ENCODE measurements around the gene IGFBP6.
"Not testable (repeated sequence)": the region's sequence is repeated elsewhere in the genome, so short reads cannot be mapped to it uniquely, and the experiment has no call there.

Gene IGFBP6

DNA sequence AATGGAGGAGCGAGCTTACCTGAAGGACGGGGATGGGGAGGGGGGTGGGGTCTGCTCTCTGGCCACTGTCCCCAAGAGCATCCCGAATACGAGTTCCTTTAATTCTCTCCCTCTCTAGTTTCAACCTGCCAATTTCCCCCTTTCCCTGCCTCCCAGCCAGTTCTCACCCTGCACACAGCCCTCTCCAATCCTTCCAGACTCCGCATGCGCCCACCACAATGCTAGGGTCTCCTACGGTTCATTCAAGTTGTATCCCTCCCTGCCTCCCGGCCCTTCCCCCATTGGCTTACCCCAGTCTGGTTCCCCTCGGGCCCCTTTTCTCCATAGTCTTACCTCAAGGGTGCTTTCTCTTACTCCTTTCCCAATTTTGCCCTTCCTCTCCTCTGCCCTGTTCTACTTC lies 708 bp upstream of the IGFBP6 start:
- no peak for DNase-seq (ENCODE audit: low read depth in 2 of 2)

DNA sequence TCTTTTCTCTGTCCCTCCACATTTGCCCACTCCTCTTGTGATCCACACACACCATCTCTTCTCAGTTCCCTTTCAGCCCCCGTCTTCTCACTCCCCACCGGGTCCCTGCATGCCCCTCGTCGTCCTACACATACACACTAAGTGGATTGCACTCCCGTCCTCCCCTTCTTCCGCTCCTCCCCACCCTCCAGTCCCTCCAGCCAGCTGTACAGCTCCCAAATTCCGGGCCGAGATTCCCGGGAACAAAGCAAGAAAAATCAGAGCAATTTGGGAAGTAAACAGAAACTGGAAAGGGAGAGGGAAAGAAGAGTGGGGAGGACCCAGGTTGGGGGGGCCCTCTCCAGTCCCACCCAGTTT lies 282 bp upstream of the IGFBP6 start:
- no peak for DNase-seq (ENCODE audit: low read depth in 2 of 2)

DNA sequence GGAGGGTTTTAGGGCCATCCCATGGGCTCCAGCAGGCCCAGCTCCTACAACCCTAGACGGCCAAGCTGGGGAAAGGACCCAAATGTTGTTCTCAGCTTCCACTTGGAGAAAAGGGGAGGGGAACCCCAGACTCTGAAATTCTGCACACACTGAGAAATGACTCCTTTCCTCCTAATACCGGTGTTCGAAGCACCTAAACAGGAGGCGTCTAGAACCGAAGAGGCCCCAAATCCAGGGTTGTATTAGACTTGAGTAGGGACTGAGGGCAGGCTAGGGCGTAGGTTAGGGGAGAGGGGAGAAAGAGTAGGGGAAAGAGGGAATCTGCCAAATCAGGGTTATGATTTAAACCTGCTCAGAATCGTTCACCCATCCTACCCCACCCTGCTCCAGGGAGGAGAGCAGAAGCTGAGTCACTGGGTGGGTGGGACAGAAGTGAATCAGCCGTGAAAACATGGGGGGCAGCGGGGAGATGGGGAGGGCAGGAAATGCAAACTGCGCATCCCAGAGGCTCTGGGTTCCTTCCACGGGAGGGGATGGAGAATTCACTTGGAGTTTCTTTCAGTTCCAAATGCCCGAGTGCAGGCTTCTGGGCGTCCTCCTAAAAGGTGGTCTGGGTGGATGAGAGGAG lies 1.0 kb downstream of the IGFBP6 start:
- DNase-seq (ENCODE audit: low read depth in 2 of 2): no peak

DNA sequence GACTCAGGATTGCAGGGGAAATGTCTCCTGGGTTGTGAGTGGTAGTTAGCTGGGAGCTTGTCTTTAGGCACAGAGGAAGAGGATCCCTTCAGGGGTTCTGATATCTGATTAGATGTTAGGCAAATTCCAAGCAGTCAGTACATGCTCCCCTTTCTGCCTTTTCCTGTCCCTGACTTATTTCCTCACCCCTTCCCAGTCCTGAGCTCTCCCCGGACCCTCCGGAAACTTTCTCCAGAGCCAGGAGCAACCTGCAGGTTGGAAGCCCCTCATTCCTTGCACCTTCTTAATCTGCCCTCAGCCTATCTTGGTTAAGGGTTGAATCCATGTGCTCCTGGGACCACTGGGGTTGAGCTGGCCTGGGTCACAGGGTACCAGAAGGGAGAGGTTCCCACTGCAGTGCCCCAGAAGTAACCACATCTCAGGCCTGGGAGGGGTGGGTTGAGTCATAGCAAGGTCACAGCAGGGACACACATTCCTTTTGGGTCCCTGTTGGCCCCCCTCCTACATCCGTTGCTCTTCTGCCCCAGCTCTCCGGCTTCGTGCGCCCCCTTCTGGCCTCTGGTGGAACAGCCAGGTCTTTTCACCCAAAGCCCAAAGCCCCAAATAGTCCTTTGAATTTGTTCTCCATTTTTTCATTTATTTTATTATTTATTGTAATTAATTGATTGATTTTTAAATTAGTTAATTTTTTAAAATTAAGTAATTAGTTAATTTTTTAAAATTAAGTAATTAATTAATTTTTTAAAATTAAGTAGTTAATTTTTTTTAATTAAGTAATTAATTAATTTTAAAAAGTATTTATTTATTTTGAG lies 1.8 kb downstream of the IGFBP6 start:
- peak; percentile 75 to 84 for DNase-seq (ENCODE audit: low read depth in 2 of 2)

DNA sequence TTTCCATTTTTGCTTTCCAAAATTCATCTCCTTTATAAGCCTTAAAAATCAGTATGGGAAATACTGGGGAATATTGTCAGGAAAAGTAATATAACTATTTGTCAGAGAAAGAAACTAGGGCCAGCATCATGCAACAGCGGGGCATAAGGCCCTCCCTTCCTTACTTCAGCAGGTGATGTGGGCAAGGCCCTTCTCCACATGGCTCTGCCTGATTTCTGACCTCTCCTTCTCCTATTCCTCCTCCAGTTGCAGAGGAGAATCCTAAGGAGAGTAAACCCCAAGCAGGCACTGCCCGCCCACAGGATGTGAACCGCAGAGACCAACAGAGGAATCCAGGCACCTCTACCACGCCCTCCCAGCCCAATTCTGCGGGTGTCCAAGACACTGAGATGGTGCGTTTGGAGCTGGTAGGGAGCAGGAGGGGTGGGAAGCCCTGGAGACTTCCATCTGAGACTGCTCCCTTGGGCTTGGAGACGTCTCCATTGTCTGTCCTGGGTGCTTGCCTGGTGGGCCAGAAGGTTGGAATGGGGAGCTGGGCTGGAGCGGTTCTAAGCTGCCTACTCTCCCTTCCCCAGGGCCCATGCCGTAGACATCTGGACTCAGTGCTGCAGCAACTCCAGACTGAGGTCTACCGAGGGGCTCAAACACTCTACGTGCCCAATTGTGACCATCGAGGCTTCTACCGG lies 3.1 kb downstream of the IGFBP6 start:
- DNase-seq (ENCODE audit: low read depth in 2 of 2): no peak

DNA sequence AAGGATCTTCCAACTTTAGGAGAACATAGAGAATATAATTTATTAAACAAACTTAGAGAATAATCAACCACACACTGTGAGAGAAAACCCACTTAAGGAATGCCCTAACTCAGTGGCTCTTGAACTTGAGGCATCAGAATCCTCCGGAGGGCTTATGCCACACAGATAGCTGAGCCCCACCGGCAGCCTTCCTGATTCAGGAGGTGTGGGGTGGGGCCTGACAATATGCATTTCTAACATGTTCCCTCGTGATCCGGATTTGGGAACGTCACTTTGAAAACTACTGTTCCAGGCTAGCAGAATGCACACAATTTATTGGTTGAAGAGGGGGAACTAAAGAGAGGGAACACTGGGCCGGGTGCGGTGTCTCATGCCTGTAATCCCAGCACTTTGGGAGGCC lies 3.8 kb downstream of the IGFBP6 start:
- no peak for DNase-seq (ENCODE audit: low read depth in 2 of 2)

DNA sequence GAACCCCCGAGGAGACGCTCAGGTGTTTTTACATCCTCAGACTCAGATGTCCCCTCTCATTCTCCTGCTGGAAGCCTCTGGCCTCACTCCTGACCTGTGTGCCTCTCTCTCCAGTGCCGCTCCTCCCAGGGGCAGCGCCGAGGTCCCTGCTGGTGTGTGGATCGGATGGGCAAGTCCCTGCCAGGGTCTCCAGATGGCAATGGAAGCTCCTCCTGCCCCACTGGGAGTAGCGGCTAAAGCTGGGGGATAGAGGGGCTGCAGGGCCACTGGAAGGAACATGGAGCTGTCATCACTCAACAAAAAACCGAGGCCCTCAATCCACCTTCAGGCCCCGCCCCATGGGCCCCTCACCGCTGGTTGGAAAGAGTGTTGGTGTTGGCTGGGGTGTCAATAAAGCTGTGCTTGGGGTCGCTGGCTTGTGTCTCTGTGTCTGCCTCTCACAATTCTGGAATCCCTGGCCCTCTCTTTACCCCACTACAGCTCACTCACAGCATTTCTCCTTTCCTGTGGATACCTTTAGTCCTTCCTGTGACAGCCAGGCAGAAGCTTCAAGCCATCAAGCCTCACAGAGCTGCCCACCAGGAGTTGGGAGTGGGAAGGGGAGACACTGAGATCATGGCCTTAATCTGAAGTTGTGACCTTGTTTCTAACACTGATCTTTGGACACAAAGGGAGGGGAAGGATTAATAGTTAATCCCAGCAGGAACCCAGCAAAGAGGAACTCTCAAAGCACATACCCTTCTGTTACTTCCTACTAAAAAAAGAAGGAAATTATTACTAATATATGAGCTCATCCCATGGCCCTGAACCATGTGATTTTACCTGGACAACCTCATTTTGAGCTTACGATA lies 4.7 kb downstream of the IGFBP6 start:
- DNase-seq (ENCODE audit: low read depth in 2 of 2): no peak

DNA sequence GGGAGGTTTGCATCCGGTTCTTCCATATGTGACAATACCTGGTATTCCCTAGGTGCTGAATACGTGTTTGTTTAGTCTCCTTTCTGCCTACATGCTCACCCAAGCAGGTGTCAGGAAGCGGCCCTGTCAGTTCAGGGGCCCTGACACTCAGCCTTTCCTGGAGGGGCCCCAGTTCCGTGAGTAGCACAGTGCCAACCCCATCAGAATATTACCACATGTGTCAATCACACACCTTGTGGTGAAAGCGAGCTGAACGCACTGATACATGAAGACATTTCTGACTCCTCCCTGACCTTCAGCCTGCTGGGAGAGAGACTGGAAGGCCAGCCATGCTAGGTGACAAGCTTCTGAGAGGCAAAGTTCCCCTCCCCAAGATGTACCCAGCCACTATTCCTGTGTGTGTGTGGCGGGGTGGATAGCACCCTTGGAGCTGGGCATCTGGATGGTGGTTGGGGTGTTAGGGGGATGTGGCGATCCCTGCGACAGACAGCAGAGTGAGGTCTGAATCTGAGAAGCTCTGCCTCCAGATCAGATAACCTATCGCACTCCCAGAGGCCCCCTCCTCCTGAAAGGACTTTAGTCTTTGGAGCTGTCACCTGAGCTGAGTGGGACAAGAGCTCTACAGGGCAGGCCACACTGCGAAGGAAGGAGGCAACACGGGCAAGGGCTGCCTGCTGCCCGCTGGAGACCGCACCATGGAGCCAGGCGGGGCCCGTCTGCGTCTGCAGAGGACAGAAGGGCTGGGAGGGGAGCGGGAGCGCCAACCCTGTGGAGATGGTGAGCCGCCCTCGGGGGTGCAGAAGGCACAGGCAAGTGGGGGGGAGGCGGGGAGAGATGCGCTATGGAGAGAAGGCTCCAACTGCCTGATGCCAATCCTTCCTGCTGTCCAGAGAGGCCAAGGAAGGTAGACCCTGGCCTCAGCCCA lies 5.7 kb downstream of the IGFBP6 start, which contains the start of gene SOAT2:
Gene SOAT2 (plus strand): TSS at position 604 of the 925 bp plus-strand sequence. CDS start 92 bp downstream, at position 696.
- no peak for DNase-seq (ENCODE audit: low read depth in 2 of 2)

DNA sequence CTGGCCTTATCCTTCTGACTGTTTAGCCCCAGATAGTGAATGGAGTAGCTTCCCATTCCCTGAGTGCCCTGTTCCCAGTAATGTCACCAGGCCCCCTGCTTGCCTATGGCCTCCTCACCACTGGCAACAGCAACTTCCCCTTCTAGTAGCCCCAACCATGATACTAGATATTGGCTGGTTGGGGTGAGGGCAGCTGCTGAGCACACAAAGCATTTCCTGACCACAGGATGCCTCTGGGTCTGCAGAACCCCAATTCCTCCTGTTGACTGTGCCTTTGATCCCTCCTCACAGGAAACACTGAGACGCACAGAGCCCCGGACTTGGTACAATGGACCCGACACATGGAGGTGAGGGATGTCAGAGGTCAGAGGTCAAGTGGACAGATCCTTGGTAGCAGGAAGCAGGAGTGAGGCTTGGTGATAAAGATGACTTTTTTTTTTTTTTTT lies 6.4 kb downstream of the IGFBP6 start:
- no peak for DNase-seq (ENCODE audit: low read depth in 2 of 2)

DNA sequence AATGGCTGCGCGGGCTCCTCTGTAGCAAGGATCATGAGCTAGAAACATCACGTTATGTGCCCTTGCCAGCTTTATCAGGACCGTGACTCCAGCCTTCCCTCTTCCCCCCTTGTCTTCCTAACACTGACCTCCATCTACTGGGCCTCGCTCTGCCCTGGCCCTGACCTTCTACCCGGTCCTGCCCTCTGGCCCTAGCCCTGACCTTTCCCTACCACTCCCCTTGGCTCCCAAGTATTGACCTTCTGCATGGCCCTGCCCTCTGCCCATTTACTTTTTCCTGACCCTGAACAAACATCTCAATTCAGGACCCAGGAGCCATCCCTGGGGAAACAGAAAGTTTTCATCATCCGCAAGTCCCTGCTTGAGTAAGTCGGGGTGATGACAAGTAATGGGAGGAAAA lies 7.8 kb downstream of the IGFBP6 start:
- no peak for DNase-seq (ENCODE audit: low read depth in 2 of 2)

DNA sequence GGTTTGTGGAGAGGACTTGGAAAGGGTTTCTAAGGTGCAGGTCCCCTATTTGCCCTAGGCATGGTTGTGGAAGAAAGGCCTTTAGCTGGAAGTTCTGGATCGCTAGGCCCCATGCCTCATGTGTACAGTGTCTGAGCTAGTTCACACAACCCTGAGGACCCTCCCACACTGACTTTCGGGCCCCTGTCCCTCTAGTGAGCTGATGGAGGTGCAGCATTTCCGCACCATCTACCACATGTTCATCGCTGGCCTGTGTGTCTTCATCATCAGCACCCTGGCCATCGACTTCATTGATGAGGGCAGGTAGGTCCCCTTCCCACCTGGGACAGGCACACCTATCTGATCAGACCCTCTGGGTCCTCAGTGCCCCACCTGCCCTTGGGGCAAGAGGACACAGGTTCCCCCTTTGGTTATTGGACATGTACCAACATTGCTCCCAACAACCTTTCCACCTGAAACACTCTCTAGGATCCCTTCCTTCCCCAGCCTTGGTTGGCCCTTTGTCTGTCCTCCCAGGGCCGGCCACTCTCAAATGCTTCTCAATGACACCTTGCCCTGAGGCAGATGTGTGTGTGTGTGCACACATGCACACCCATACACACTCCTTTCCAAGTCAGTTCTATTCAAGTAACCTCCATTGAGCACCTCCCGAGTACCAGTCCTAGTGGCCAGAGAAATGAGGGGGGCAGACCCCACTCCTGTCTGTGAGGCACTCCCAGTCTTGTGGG lies 8.4 kb downstream of the IGFBP6 start:
- DNase-seq (ENCODE audit: low read depth in 2 of 2): no peak

DNA sequence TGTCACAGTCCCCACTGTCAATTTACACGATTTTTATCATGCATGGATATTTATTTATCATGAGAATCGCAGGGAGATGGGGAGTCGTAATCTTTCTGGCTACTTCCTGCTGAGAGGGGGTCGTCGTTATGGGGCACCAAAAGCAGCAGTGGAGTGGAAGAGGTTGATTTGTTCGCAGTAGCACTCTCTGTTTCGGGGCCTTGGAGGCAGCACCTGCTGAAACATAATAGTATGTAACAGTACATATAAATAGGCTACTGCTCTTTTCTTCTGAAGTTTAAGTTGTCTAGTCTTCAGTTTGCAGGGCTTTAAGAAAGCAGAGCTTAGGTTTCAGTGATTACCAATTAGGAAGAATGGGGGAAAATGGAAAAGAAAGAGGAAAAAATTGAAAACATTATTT lies 9.7 kb downstream of the IGFBP6 start:
- no peak for DNase-seq (ENCODE audit: low read depth in 2 of 2)

DNA sequence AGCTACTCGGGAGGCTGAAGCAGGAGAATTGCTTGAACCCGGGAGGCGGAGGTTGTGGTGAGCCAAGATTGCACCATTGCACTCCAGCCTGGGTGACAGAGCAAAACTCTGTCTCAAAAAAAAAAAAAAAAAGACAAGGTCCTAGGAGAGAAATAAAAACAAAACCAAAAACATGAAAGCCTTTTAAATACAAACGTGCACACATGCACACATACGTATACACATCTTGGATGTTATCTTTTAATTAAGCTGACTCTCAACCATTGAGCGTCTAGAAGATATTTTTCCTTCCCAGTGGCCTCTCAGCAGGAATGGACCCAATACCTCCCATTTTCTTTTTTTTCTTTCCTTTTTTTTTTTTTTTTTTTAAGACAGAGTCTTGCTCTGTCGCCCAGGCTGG lies 15.0 kb downstream of the IGFBP6 start:
- not testable (repeated sequence) for DNase-seq (ENCODE audit: low read depth in 2 of 2)

DNA sequence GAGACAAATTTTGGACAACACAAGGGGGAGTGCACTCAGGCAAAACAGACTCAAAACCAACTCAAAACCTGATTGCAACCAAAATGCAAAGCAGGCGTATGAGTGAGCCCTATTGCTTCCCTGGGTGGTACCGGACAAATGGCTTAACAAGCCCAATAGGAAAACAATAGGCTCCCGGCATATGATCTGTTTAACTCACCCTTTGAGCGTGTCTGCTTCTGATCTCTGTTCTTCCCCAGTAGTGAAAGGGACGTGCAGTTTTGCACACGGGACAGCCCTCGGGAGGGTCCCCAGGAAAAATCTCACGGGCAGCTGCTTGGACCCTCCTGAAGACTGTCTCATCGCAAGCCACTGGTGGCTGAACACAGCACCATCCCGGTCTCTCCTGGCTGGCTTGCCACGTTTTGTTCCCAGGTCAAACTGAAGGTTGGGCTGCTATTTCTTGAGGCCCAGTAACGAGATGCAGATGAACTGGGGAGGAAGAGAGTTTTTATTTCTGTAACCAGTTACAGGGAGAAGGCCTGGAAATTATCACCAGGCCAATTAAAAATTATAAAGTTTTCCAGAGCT lies 15.8 kb downstream of the IGFBP6 start:
- no peak for DNase-seq (ENCODE audit: low read depth in 2 of 2)

DNA sequence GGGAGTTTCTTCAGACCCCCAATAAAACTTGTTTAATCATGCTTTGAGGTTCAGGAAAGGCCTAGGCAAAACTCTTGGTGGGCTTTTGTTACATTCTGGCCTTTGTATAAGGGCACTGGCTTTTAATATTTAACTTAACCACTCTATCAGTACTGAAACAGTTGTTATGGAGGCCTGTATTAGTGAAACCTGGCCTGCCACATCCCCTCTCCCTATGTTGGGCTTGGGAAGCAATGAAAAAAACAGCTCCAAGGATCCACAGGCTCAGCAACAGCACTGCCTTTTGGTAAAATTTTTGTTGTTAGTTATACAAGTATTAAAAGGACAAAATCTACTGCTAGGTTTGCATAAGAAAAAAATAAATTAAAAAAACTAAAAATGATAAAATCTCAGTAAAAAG lies 16.5 kb downstream of the IGFBP6 start:
- DNase-seq (ENCODE audit: low read depth in 2 of 2): no peak

DNA sequence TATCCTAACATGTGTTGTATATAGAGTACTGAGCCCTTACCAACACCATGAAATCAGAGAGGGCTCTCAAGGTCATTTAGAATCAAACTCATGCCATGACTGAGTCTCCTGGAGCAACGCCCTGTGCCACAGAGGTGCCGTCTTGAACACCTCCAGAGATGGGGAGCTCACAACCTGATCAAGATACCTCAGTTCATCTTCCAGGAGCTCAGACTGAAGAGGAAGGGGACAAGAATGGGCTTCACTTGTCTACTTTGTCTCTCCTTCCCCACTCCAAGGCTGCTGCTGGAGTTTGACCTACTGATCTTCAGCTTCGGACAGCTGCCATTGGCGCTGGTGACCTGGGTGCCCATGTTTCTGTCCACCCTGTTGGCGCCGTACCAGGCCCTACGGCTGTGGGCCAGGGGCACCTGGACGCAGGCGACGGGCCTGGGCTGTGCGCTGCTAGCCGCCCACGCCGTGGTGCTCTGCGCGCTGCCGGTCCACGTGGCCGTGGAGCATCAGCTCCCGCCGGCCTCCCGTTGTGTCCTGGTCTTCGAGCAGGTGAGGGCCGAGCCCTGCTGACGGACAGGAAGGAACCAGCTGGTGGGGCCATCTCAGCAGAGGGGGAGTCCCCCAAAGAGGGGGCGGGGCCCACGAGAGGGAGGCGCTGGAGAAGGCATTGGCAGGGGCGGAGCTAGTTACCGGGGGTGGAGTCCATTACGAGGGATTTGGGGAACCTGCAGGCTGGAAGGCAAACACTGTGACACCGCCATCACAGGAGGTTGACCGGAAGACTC lies 17.8 kb downstream of the IGFBP6 start:
- no peak for DNase-seq (ENCODE audit: low read depth in 2 of 2)

DNA sequence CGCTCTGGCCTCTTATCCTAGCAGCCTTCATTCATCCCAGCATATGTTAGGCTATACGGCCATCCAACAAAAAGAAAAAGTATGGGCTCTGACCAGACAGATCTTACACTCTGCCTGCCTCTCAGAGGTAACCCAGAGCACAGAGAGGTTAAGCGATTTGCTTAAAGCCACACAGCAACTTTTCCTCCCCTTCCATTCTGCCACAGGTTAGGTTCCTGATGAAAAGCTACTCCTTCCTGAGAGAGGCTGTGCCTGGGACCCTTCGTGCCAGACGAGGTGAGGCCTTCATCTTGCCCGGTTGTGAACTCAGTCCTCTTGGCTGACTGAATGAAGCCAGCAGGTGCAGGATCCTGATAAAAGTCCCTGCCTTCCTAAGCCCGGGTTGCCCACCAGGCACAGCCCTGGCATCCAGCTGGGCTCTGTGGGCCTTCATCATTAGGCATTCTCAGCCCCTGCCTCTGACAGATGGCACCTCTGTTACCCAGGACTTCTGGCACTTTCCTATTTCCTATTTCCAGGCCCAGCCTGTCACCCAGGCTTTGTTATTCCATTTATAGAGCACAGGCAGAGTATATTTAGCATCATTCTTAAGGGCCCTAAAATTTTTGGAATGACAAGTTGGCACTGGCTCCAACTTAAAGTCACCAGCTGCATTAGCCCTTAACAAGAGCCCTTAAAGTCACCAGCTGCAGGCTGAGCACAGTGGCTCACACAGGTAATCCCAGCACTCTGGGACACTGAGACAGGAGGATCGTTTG lies 18.6 kb downstream of the IGFBP6 start:
- DNase-seq (ENCODE audit: low read depth in 2 of 2): no peak

DNA sequence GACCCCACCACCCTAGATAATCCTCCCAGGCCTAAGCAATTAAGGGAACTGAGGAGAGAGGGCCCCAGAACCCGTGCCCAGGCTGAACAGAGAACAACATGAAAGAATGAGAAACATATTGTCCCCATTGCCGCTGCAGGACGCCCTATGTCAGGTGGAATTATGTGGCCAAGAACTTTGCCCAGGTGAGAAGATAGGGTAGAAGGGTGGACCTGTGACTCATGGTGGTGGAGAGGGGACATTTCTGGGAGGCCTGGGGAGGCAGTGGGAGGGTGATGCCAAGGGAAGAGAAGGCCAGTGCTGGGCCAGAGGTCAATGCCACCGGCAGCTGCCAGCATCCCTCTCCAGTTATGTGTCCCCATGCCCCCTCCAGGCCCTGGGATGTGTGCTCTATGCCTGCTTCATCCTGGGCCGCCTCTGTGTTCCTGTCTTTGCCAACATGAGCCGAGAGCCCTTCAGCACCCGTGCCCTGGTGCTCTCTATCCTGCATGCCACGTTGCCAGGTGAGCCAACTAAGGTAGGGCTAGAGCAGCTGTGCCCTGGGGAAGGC lies 21.4 kb downstream of the IGFBP6 start:
- DNase-seq (ENCODE audit: low read depth in 2 of 2): no peak

Data from stimulated activated CD4-positive, alpha-beta T cell treated with anti-CD3 and anti-CD28 coated beads, Interleukin-1b, Interleukin-23, amount 100 ng/mL, for 1 hour (primary cell).